NCI-H510A treated with DMSO at 0.1 percent for 48 hours (cell line): ENCODE measurements around the gene SUSD6.
"Not testable (repeated sequence)": the region's sequence is repeated elsewhere in the genome, so short reads cannot be mapped to it uniquely, and the experiment has no call there.

Experiments
- DNase-seq: peaks from one replicate; lab custom pipeline; 2025; lab: John Stamatoyannopoulos, UW

SUSD6 gene

GRCh38 chr14:69620981-69621380 is 9.6 kb downstream of the SUSD6 start:
- DNase-seq = no peak

- no peak for DNase-seq
These were observed 12.7 kb downstream of the SUSD6 start for GRCh38 chr14:69624136-69624535.

- no peak for DNase-seq
These were observed 14.1 kb downstream of the SUSD6 start for GRCh38 chr14:69625299-69626131.

GRCh38 chr14:69626132-69626500 is 14.7 kb downstream of the SUSD6 start:
- DNase-seq = no peak

- no peak for DNase-seq
These were observed 18.1 kb downstream of the SUSD6 start for GRCh38 chr14:69629225-69630127.

- DNase-seq = no peak
These were observed 19.0 kb downstream of the SUSD6 start for GRCh38 chr14:69630360-69630759.

- DNase-seq = no peak
These were observed 20.1 kb downstream of the SUSD6 start for GRCh38 chr14:69631509-69631908.

GRCh38 chr14:69632164-69632563 is 20.8 kb downstream of the SUSD6 start:
- no peak for DNase-seq

- DNase-seq = no peak
These were observed 21.3 kb downstream of the SUSD6 start for GRCh38 chr14:69632593-69633151.

- no peak for DNase-seq
These were observed 21.8 kb downstream of the SUSD6 start for GRCh38 chr14:69633238-69633637.

GRCh38 chr14:69635981-69636639 is 24.7 kb downstream of the SUSD6 start:
- DNase-seq = peak; percentile 61

- DNase-seq = no peak
These were observed 25.5 kb downstream of the SUSD6 start for GRCh38 chr14:69636718-69637480.

- no peak for DNase-seq
These were observed 26.2 kb downstream of the SUSD6 start for GRCh38 chr14:69637503-69638031.

GRCh38 chr14:69640931-69641330 is 29.5 kb downstream of the SUSD6 start:
- no peak for DNase-seq

- not testable (repeated sequence) for DNase-seq
These were observed 30.9 kb downstream of the SUSD6 start for GRCh38 chr14:69642212-69642793.

GRCh38 chr14:69643430-69644200 is 32.2 kb downstream of the SUSD6 start:
- peak; percentile 95 for DNase-seq

- no peak for DNase-seq
These were observed 33.4 kb downstream of the SUSD6 start for GRCh38 chr14:69644814-69645213.

- DNase-seq = no peak
These were observed 35.8 kb downstream of the SUSD6 start for GRCh38 chr14:69647213-69647612.

GRCh38 chr14:69647642-69648041 is 36.2 kb downstream of the SUSD6 start:
- DNase-seq = not testable (repeated sequence)
